HUES48 (cell line): ENCODE measurements around the gene SKP1.

Experiments
- H3K27ac ChIP-seq: one replicate; pipeline ENCODE4 v1.7.0; 2013; ENCODE audit warnings: low read depth, low read length, inconsistent platforms
- H3K27me3 ChIP-seq: 2 replicates; pipeline ENCODE4 v1.6.1; 2013; ENCODE audit warnings: mild to moderate bottlenecking, low read length; ENCODE audit not compliant: control insufficient read depth, insufficient read depth
- H3K36me3 ChIP-seq: 2 replicates; pipeline ENCODE4 v1.6.1; 2013; ENCODE audit warnings: low read length; ENCODE audit not compliant: control insufficient read depth, insufficient read depth
- H3K4me1 ChIP-seq: 2 replicates; pipeline ENCODE4 v1.6.1; 2013; ENCODE audit warnings: mild to moderate bottlenecking, low read length; ENCODE audit not compliant: control insufficient read depth, insufficient read depth
- H3K4me3 ChIP-seq: 2 replicates; pipeline ENCODE4 v1.5.1; 2013; ENCODE audit warnings: mild to moderate bottlenecking, low read depth, low read length
- H3K9ac ChIP-seq: 2 replicates; pipeline ENCODE4 v1.6.1; 2013; ENCODE audit warnings: mild to moderate bottlenecking, low read depth, low read length, moderate library complexity
- H3K9me3 ChIP-seq: 2 replicates; pipeline ENCODE4 v1.6.1; 2013; ENCODE audit warnings: low read length; ENCODE audit not compliant: control insufficient read depth, insufficient read depth

Gene SKP1

GRCh38 chr5:134103397-134103796 is 73.4 kb downstream of the SKP1 start:
- H3K4me1 ChIP-seq: peaks cover 32% of the 10 kb centered on the region
- no peaks in the 10 kb centered on the region for H3K36me3 ChIP-seq
- H3K4me3 ChIP-seq: no peak overlapping the region
- H3K27me3 ChIP-seq: peaks cover 10% of the 10 kb centered on the region
- no peak overlapping the region for H3K9ac ChIP-seq
- no peak overlapping the region for H3K27ac ChIP-seq
- H3K9me3 ChIP-seq: no peaks in the 10 kb centered on the region

GRCh38 chr5:134101686-134102439 is 74.9 kb downstream of the SKP1 start:
- Histone ChIP-seq H3K9ac (no peak overlapping the region), H3K4me1 (peaks cover 36% of the 10 kb centered on the region), H3K27me3 (peaks cover 18% of the 10 kb centered on the region), H3K36me3 (no peaks in the 10 kb centered on the region), H3K9me3 (no peaks in the 10 kb centered on the region), H3K4me3 (no peak overlapping the region), H3K27ac (peak overlapping the region; percentile 42)

GRCh38 chr5:134100283-134101091 is 76.3 kb downstream of the SKP1 start:
- peak overlapping the region; percentile 14; the same call in 1 of the 2 replicates for H3K4me3 ChIP-seq
- no peaks in the 10 kb centered on the region for H3K36me3 ChIP-seq
- H3K4me1 ChIP-seq: peaks cover 42% of the 10 kb centered on the region
- peak overlapping the region; percentile 78 for H3K27ac ChIP-seq
- H3K27me3 ChIP-seq: peaks cover 18% of the 10 kb centered on the region
- no peaks in the 10 kb centered on the region for H3K9me3 ChIP-seq
- H3K9ac ChIP-seq: no peak overlapping the region

GRCh38 chr5:134099939-134100282 is 76.8 kb downstream of the SKP1 start:
- Histone ChIP-seq H3K9me3 (no peaks in the 10 kb centered on the region), H3K9ac (no peak overlapping the region), H3K4me1 (peaks cover 42% of the 10 kb centered on the region), H3K27ac (peak overlapping the region; percentile 78), H3K36me3 (no peaks in the 10 kb centered on the region), H3K4me3 (no peak overlapping the region), H3K27me3 (peaks cover 18% of the 10 kb centered on the region)

GRCh38 chr5:134099288-134099872 is 77.4 kb downstream of the SKP1 start:
- peaks cover 18% of the 10 kb centered on the region for H3K27me3 ChIP-seq
- no peak overlapping the region for H3K4me3 ChIP-seq
- no peaks in the 10 kb centered on the region for H3K9me3 ChIP-seq
- H3K27ac ChIP-seq: peak overlapping the region; percentile 78
- H3K4me1 ChIP-seq: peaks cover 39% of the 10 kb centered on the region
- H3K36me3 ChIP-seq: no peaks in the 10 kb centered on the region
- H3K9ac ChIP-seq: no peak overlapping the region
